Bronchial epithelial cell (primary cell): ENCODE measurements around the gene OR2AE1. TPM values are rescaled to one million over a fixed set of nuclear protein-coding genes. Genes with fewer than 3 reads are reported as not detected.
"Not testable (repeated sequence)": the region's sequence is repeated elsewhere in the genome, so short reads cannot be mapped to it uniquely, and the experiment has no call there.

Source experiments
- DNase-seq: peaks from one replicate; pipeline ENCODE4 v3.0.0-alpha.2; 2010; ENCODE audit warnings: low read depth
- FAIRE-seq: peaks from 2 replicates; lab custom pipeline; 2011; peaks lifted over from hg19 to GRCh38; lab: Jason Lieb, UNC
- H3K27me3 ChIP-seq: 2 replicates; pipeline ENCODE4 v1.5.1; 2011; ENCODE audit warnings: low read length; ENCODE audit not compliant: control insufficient read depth, insufficient read depth
- H3K36me3 ChIP-seq: 2 replicates; pipeline ENCODE4 v1.5.1; 2011; ENCODE audit warnings: low read length; ENCODE audit not compliant: control insufficient read depth, insufficient read depth
- H3K4me3 ChIP-seq: 2 replicates; pipeline ENCODE4 v1.5.1; 2011; ENCODE audit warnings: mild to moderate bottlenecking, low read depth, low read length, control low read depth
- total RNA-seq: library from RNA; depleted of rRNA; stranded (reverse); fragments of >200 nt; gene quantifications from 2 replicates; pipeline ENCODE4 v1.2.1, GENCODE V29; 2014
- TF ChIP-seq, protein P1 (sequence below): IDR thresholded peaks from 2 replicates; pipeline ENCODE4 v1.5.1; 2011; ENCODE audit warnings: mild to moderate bottlenecking, moderate library complexity, low read length, control low read depth, inconsistent platforms; ENCODE audit not compliant: insufficient read depth, severe bottlenecking

OR2AE1 gene
- total RNA-seq, 1 donor from 2014 or later: not detected

DNA sequence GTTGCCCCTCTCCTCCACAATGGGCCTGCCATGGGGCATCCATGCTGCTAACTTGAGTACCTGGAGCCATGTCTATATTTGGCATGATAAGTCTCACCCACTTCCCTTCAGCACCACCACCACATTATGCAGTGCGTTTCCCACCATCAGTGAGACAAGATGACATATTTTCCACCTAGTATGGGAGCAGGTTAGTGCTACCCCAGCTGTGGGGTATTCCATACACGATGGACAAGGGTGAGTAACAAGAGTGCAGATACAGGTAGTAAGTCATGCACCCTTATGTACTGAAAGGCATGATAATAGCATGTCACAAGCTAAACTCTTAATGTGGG lies 21.2 kb upstream of the OR2AE1 start:
- Histone ChIP-seq H3K27me3 (no peaks in the 10 kb centered on the region), H3K4me3 (no peak overlapping the region), H3K36me3 (peaks cover 10% of the 10 kb centered on the region)
- TF ChIP-seq, protein P1, sequence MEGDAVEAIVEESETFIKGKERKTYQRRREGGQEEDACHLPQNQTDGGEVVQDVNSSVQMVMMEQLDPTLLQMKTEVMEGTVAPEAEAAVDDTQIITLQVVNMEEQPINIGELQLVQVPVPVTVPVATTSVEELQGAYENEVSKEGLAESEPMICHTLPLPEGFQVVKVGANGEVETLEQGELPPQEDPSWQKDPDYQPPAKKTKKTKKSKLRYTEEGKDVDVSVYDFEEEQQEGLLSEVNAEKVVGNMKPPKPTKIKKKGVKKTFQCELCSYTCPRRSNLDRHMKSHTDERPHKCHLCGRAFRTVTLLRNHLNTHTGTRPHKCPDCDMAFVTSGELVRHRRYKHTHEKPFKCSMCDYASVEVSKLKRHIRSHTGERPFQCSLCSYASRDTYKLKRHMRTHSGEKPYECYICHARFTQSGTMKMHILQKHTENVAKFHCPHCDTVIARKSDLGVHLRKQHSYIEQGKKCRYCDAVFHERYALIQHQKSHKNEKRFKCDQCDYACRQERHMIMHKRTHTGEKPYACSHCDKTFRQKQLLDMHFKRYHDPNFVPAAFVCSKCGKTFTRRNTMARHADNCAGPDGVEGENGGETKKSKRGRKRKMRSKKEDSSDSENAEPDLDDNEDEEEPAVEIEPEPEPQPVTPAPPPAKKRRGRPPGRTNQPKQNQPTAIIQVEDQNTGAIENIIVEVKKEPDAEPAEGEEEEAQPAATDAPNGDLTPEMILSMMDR: no peak
- DNase-seq (no peak), FAIRE-seq (no peak)

DNA sequence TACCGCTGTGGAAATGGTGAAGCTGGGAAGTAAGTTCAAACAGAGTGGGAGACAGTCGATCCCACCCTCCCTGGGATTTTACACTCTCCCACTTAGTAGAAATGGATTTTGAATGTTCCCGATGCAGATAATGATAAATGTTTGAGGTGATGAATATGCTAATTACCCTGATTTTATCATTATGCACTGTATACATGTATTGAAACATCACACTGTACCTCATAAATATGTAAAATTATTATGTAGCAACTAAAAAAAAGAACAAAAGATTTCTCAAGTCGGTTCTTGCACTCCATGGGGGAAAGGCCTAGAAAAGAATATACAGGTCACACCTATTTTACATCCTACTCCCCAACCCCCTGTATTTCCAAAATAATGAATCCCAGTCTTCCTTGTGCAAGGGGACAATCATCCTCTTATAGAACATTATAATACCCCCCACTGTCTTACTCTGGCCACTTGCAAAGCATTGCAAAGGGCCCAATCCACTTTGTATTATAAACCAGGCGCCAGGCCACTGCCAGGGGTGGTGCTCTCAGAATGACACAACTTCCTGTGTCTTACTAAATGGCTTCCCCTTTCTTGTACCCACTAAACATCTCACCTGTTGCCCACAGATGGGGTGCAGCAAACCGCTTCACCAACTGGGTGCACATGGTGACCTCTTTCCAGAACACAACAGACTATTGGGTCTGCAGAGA lies 20.6 kb upstream of the OR2AE1 start:
- H3K4me3 ChIP-seq: no peak overlapping the region
- TF ChIP-seq, protein P1: no peak
- FAIRE-seq (no peak), DNase-seq (no peak)
- peaks cover 8% of the 10 kb centered on the region for H3K36me3 ChIP-seq
- no peaks in the 10 kb centered on the region for H3K27me3 ChIP-seq

DNA sequence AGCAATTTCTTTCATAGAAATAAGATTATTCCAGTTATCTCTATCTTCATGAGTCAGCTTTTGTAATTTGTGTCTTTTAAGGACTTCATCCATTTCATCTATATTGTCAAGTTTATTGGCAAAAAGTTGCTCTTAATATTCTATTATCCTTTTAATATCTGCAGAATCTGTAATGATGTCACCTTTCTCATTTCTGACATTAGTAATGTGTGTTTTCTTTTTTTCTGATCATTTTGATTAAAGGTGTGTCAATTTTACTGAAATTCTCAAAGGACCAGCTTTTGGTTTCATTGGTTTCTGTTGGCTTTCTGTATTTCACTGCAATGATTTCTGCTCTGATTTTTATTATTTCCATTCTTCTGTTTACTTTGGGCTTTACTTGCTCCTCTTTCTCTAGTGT lies 17.9 kb upstream of the OR2AE1 start:
- H3K36me3 ChIP-seq: peaks cover 3% of the 10 kb centered on the region
- no peak overlapping the region for H3K4me3 ChIP-seq
- FAIRE-seq (no peak), DNase-seq (no peak)
- H3K27me3 ChIP-seq: no peaks in the 10 kb centered on the region
- TF ChIP-seq, protein P1: no peak

DNA sequence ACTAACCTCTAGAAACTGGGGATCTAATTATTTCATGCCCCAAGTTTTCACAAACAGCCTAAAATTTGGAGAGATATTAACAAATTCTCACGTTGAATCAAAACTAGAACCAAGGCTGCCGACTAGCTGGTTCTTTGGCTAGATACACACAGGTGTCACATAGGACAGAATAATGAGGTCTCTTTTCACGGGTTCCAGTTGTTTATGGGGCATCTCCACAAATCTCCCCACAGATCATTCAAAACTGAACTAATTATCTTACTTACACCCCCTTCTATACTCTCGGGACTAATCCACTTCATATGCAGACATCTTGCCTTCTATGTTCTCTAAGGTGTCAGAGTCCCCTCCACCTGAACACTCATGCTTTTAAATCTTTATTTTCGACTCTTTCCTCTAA lies 16.4 kb upstream of the OR2AE1 start:
- no peak for FAIRE-seq
- H3K27me3 ChIP-seq: no peaks in the 10 kb centered on the region
- no peak for DNase-seq
- H3K36me3 ChIP-seq: peaks cover 3% of the 10 kb centered on the region
- H3K4me3 ChIP-seq: no peak overlapping the region
- TF ChIP-seq, protein P1: no peak

DNA sequence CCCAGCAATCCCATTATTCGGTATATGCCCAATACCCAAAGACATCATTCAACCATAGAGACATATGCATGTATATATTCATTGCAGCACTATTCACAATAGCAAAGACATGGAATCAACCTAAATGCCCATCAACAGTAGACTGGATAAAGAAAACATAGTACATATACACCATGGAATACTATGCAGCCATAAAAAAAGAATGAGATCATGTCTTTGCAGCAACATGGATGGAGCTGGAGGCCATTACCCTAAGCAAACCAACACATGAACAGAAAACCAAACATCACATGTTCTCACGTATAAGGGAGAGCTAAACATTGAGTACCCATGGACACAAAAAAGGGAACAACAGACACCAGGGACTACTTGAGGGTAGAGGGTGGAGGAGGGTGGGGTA lies 13.5 kb upstream of the OR2AE1 start:
- not testable (repeated sequence) for H3K36me3 ChIP-seq, H3K4me3 ChIP-seq, FAIRE-seq, H3K27me3 ChIP-seq, DNase-seq

DNA sequence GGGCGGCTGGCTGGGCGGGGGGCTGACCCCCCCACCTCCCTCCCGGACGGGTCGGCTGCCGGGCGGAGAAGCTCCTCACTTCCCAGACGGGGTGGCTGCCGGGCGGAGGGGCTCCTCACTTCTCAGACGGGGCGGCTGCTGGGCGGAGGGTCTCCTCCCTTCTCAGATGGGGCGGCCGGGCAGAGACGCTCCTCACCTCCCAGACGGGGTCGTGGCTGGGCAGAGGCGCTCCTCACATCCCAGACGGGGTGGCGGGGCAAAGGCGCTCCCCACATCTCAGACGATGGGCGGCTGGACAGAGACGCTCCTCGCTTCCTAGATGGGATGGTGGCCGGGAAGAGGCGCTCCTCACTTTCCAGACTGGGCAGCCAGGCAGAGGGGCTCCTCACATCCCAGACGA lies 11.5 kb upstream of the OR2AE1 start:
- H3K4me3 ChIP-seq, H3K27me3 ChIP-seq, H3K36me3 ChIP-seq, DNase-seq, FAIRE-seq: not testable (repeated sequence)

DNA sequence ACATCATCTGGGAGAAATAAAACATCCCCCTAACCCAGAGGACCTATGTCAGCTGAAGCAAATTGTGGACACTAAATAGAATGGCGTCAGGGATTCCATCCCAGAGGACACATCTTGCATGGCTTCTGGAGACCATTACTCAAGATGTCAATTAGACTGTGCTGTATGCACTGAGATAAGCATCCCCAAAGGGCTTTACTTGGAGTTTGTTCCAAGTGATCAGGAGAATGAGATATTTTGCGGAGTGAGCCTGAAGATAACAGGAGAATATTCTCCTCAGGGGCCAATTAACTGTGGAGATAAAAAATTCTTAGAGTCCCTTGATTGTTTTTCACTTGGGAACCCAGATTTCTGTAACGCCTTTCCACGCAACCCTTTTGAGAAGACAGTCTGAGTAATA lies 4.5 kb upstream of the OR2AE1 start:
- Histone ChIP-seq H3K27me3 (no peaks in the 10 kb centered on the region), H3K36me3 (no peaks in the 10 kb centered on the region), H3K4me3 (no peak overlapping the region)
- TF ChIP-seq, protein P1: no peak
- DNase-seq: no peak
- no peak for FAIRE-seq
